HG03139 (cell line): ENCODE results near the gene HHIPL1.

Experiments
- ATAC-seq: cut with Tn5 transposase; IDR thresholded peaks from one replicate; pipeline ENCODE4 v1.9.1; 2021; ENCODE audit not compliant: unreplicated experiment

HHIPL1 gene

GRCh38 chr14:99609245-99610170, 35.4 kb upstream of the HHIPL1 start:
- no peak for ATAC-seq

GRCh38 chr14:99611646-99612045, 33.3 kb upstream of the HHIPL1 start:
- no peak for ATAC-seq

GRCh38 chr14:99612071-99612737, 32.7 kb upstream of the HHIPL1 start:
- no peak for ATAC-seq

GRCh38 chr14:99612738-99613330, 32.1 kb upstream of the HHIPL1 start:
- ATAC-seq, result no peak

GRCh38 chr14:99615497-99616157, 29.3 kb upstream of the HHIPL1 start:
- ATAC-seq, result no peak

- no peak for ATAC-seq
Observed at GRCh38 chr14:99616832-99617800, 27.8 kb upstream of the HHIPL1 start.

- no peak for ATAC-seq
Observed at GRCh38 chr14:99619835-99620834, 24.8 kb upstream of the HHIPL1 start.

- no peak for ATAC-seq
Observed at GRCh38 chr14:99621948-99622347, 23.0 kb upstream of the HHIPL1 start.

GRCh38 chr14:99624024-99624423, 20.9 kb upstream of the HHIPL1 start:
- no peak for ATAC-seq

- ATAC-seq, result no peak
Observed at GRCh38 chr14:99624971-99625370, 20.0 kb upstream of the HHIPL1 start.

GRCh38 chr14:99625476-99625875, 19.5 kb upstream of the HHIPL1 start:
- ATAC-seq, result no peak

GRCh38 chr14:99626041-99626648, 18.8 kb upstream of the HHIPL1 start:
- no peak for ATAC-seq

GRCh38 chr14:99627100-99627499, 17.8 kb upstream of the HHIPL1 start:
- ATAC-seq, result no peak

GRCh38 chr14:99627510-99628381, 17.2 kb upstream of the HHIPL1 start:
- no peak for ATAC-seq

- peak; percentile 72 for ATAC-seq
Observed at GRCh38 chr14:99628887-99629618, 15.9 kb upstream of the HHIPL1 start.

GRCh38 chr14:99630202-99630601, 14.7 kb upstream of the HHIPL1 start:
- ATAC-seq, result no peak
